ENCODE measurements around the gene PDCD10.

Gene PDCD10

DNA sequence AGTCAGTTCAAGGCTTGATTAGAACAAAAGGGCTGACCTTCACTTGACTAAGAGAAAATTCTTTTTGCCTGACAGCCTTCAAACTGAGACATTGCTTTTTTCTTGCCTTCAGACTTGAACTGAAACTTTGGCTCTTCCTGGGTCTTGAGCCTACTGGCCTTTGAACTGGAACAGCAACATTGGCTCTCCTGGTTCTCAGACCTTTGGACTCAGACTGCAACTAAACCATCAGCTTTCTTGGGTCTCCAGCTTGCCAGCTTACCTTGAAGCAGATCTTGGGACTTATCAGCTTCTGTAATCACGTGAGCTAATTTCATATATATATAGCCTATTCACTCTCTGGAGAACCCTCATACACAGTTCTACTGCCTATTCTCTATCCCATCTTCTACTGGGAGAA is 61.5 kb downstream of the PDCD10 start:
- DNase-seq = no peak

DNA sequence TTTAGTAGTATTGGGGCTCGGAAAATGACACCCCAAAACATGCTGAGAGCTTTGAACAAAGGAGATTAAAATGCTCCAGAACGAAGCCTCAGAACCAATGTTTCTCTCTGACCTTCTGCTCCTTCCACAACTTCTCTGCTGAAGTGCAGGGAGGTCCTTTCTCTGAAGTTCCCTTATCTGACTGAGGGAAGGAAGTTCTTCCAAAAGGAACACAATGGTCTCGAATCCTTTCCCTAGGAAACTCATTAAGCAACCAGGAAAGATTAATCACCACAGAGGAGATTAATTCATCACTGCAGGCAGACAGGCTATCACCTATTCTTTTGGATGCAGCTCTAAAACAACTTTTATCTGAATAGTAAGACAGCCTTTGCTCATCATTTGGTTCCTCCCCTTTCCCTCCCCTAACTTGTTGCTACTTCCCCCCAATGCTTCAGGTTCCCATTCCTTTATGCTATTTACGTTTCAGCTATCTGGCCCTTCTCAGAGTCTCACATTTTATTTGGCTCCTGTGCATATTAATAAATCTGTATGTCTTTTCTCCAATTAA is 62.7 kb downstream of the PDCD10 start:
- DNase-seq = no peak

DNA sequence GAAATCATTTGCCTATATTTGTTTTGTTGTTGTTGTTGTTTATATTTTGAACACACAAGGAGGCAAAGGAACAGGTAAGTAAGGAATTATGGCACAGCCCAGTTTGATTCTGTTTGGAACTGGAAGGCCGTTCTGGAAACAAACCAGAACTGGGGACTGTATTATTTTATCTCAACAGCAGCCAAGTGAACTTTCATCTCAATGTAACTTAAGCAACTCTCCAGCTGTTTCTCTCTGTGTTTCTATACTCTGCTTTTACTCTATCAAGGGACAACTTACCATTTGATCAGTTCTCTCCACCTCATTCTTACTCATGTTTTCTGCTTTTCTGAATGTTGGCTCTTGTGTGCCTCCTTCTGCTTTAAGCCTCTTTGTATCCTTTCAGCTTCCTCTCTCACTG is 65.0 kb downstream of the PDCD10 start:
- no peak for DNase-seq

DNA sequence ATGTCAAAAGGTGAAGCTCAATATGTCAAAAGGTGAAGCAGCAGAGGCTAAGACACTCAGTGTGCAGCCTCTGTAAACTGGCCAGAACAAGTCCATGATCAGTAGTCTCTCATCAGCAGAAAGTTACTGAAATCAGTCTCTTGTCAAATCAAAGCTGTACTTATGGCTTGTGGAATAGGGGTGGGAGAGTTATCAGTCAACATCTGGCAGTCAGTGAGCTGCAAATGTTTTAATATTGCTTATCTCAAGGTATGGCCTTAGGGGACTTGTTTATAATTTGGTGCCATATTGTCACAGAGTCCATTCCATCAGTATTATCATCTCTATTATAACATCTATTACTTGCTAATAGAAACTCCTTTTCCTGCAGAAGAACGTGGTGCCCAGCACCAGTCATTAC is 66.0 kb downstream of the PDCD10 start:
- no peak for DNase-seq

DNA sequence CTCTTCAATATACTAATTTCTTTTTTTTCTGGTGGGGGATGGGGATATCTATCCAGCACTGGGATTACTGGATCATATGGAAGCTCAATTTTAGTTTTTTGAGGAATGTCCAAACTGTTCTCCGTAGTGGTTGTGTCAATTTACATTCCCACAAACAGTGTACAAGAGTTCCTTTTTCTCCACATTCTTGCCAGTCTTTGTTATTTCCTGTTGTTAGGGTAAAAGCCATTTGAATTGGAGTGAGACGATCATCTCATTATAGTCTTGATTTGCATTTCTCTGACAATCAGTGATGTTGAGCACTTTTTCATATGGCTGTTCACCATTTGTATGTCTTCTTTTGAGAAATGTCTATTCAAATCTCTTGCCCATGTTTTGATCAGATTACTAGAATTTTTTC is 68.1 kb downstream of the PDCD10 start:
- no peak for DNase-seq

DNA sequence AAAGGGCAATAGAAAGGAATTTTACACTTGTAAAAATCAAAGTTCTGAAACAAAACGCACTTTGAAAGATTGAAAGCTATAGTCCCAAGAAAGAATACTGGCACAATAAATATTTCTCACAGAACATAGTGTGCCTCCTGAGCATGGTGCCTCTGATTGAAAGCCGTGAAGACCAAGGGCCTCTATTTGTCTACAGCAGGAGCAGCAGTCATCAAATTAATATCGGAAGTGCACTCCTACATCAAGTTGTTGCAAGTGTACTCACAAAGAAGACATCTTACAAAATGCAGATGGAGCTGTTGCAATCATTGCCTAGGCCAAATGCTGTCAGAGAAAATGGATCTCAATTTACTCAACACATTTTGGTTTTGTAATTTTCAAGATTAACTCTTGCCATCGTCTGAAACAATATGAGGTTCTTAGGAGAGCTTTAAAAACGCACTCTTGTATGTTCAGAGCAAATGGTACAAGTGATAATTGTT is 71.7 kb downstream of the PDCD10 start:
- DNase-seq = no peak

DNA sequence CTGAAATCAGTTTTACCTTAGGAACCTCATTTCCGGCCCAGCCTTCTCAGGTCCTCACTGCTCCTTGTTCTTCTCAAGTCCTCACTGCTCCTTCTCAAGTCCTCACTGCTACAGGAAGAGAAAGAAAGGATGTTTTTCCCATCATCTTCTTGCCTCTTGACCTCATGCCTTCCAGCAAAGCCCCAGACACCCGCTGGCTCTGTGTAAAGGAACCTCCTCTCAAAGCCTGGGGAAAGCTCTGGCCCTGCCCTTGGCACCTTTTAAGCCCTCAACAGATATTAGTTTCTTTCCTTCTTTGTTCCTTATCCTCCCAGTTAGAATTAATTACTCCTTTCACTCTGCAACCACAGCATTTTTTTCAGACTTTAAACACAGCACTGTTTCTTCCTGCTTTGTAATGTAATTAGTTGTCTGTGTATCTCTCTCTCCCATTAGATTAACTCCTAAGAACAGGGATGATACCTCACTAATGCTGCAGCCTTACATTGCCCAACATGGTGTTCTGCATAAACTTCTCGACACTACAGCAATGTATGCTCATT is 76.9 kb downstream of the PDCD10 start:
- no peak for DNase-seq

DNA sequence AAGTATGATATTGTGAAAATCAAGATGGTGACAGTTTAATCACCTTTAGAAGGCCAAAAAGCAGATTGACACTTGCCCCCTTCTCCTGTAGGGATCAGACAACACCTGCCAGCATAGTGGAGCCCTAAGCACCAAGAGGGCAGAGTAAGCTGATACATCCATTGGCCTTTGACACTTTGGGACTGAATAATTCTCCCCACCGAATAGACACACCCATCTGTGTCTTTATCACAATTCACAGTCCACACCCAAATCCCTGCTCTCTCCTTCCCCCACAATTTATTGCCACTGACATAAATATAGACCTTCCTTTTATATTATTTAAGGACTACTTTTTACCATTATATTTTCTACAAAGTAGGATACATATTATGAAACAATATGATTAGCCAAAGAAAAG is 77.9 kb downstream of the PDCD10 start:
- DNase-seq = no peak

DNA sequence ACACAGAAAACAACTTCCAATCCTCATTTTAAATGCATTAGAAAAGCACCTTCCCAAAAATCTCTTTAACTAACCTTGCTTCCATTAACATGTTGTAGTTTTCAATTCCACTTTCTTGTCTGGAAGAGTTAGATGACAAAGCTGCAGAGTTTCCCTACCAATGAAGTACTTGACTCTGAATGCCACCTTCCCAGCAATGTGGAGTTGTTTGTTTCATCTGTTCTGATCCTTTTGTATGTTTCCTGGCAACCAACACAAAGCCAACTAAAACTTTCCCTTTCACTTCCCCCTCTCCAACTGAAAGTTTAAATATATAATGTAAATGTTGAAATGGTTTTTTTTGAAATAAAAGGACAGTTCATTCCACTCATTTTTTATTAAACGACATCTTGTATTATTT is 80.9 kb downstream of the PDCD10 start, which contains the start of gene WDR49:
Gene WDR49 (minus strand): TSS at position 183 of the 400 bp plus-strand sequence. CDS start 517 bp downstream, outside the sequence.
- no peak for DNase-seq

DNA sequence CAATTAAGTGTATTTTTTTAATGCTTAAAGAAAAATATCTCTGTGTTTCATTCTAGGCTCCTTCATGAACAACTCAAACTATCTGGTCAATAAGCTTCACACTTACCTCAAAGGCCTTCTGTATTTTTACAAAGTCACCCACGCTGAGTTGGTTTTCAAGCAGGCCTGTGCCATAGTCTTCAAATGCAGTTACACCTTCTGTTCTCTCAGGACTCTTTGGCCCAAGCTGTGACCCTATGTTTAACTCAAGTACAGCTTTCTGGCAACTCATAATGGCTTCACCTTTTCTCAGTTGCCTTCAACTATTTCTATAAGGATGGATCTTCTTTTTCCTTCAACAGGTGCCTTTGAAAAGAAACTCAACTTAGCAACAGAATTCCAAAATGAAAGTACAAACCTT is 81.5 kb downstream of the PDCD10 start:
- DNase-seq = no peak

DNA sequence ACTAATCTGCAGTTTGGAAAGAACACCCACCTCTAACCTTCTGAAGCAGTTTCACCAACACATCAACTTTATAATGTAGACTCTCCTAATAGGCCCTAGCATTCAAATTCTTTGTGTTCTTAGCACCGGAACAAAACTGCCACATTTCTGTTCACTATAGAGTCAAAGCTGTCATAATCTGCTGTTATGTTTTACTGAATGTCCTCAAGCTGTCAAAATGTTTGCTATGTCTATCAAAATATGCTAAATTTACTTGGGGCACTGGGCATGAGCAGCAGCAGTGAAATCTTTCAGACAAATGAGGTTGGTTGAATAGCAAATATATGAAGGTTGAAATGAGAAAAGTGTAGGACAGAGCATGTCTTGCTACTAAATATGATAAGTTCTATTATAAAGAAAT is 82.9 kb downstream of the PDCD10 start:
- no peak for DNase-seq

DNA sequence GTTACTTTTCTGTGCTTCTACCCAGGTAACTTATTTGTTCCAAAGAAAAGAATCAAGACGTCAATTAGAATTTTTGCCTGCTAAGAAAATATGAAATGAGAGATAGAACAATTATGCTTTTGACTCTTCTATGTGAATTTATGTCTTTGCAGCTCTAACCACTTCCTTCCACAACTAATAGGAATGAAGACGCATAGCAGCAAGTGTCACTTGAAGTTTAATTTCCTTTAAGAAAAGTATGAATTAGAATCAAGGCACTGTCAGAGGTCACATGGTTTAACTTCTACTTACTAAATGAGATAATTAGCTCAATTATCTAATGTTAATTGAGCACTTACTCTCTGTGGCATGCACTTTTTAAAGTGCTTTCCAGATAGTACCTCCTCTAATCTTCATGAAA is 84.2 kb downstream of the PDCD10 start:
- no peak for DNase-seq

DNA sequence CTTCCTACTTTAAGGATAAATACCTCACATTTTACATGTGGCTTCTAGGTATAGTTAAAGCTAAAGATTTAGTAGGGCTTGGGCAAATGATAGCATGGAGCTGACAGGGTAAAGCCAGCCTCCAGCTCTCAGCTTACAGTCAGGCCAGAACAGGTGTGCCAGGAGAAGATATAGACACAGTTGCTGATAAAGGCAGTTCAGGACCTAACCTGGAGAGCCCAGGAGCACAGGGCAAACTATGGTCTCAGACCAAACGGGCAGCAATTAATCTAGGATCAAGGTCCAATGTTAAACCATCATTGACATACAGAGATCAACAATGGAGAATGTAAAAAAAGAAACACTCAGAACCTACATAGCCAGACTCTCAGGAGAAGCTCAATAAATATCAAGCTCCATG is 84.9 kb downstream of the PDCD10 start:
- DNase-seq = no peak

DNA sequence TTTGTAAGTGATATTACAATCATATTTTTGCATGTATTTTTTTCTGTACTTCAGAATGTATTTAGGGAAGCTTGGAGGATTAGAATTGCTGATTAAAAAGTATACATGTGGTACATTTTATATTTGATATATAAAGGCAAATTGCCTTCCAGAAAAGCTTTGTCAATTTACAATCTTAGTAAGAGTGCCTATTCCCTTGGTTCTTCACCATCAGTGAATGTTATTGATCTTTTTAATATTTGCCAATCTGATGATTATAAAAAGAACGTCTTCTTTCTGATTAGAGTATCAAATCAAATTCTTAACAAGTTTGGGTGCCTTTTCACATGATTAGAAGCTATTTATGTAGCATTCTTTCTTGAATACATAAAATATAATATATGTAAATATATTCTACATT is 90.1 kb downstream of the PDCD10 start:
- no peak for DNase-seq

Measured in C1 segment of cervical spinal cord (tissue), 14 donors.